Adrenal gland (tissue), 5 donors: ENCODE data around the gene LHFPL6.

ENCODE experiments used
- CTCF ChIP-seq, 6 experiments: fragments of 450-650 bp in 4 of 6; fragments of 200-600 bp in 2 of 6; sonication (generic) in 1 of 6; IDR thresholded peaks; 1 replicate in 5 of 6; 2 replicates in 1 of 6; pipeline versions ENCODE4 v1.5.1 to v1.8.0; 2016 to 2021; ENCODE audit warnings: antibody characterized with exemption in 6 of 6, mild to moderate bottlenecking in 2 of 6, moderate library complexity in 1 of 6
- POLR2A ChIP-seq, 2 donors: fragments of 450-650 bp; IDR thresholded peaks; one replicate each; pipeline ENCODE4 v1.6.1; 2017; ENCODE audit warnings: antibody characterized with exemption in 2 of 2, mild to moderate bottlenecking in 2 of 2, moderate library complexity in 1 of 2
- donor health status: DM: no; HTN: no; CAD: no.

GRCh38 chr13:39407786-39408185, 195.2 kb downstream of the LHFPL6 start:
- TF ChIP-seq CTCF (IDR thresholded peaks at IDR 0.05) (no peak), POLR2A (IDR thresholded peaks at IDR 0.05) (no peak)
